Lower leg skin (tissue), 4 donors: ENCODE data around the gene BCL3. TPM values are rescaled to one million over a fixed set of nuclear protein-coding genes. Genes with fewer than 3 reads are reported as not detected.

Source experiments
- DNase-seq, 2 donors: peaks; one replicate each; pipeline ENCODE4 v3.0.0-alpha.2; 2019; ENCODE audit warnings: low spot score in 2 of 2
- H3K4me3 ChIP-seq: fragments of 200-600 bp; sonication (generic); 2 replicates; pipeline ENCODE4 v1.5.1; 2017; ENCODE audit warnings: mild to moderate bottlenecking, low read depth; ENCODE audit not compliant: poor library complexity, severe bottlenecking
- POLR2A ChIP-seq, 2 donors: fragments of 450-650 bp; IDR thresholded peaks; one replicate each; pipeline ENCODE4 v1.6.1; 2016 to 2017; ENCODE audit warnings: antibody characterized with exemption in 2 of 2, mild to moderate bottlenecking in 1 of 2, moderate library complexity in 1 of 2
- WGBS, 2 donors: methylation state at CpG; one replicate each; pipeline ENCODE4 v1.1.5; 2018; 5-methylcytosine and 5-hydroxymethylcytosine counted together
- intact Hi-C: fragments of 100-400 bp; cut with DNase I; formaldehyde crosslinking; loops from one replicate; pipeline ENCODE4 v1.15.0; 2023; ENCODE audit warnings: low total_unique reads
- total RNA-seq, 4 donors: library from RNA; depleted of rRNA; stranded (reverse); fragments of >200 nt; gene quantifications; one replicate each; pipeline ENCODE4 v1.1.0, GENCODE V29; 2016
- TF ChIP-seq, protein P1 (sequence below), 3 donors: fragments of 450-650 bp; IDR thresholded peaks; one replicate each; pipeline ENCODE4 v1.5.1; 2016; ENCODE audit warnings: antibody characterized with exemption in 3 of 3, mild to moderate bottlenecking in 3 of 3, moderate library complexity in 2 of 3

The BCL3 gene
- total RNA-seq, 4 donors from 2014 or later, result 17.1 to 27.3 (median 19.0) TPM

DNA sequence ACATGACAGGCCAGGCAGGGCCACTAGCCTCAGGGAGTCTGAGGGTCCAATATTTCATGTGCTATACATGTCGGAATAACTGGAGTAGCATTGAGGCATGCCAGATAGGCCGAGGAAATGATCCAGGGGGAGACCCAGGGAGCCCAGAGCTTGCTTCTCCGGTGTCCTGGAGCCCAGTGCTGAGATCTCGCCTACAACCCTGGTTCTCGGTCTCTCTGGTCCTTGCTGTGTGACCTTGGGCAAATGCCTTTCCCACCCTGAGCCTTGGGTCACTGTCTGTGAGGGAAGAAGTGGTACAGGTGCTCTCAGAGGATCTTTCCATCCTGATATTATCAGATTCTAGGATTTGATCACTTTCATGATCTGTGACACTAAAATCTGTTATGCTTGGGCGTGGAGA is 40.5 kb downstream of the BCL3 start:
- H3K4me3 ChIP-seq, result no peak overlapping the region
- intact Hi-C loops, result no loop called here
- 93 to 95% methylated on average over 6 of the region's 6 CpGs for WGBS, 2 donors
- no peak for TF ChIP-seq POLR2A (IDR thresholded peaks at IDR 0.05)
- TF ChIP-seq, protein P1, sequence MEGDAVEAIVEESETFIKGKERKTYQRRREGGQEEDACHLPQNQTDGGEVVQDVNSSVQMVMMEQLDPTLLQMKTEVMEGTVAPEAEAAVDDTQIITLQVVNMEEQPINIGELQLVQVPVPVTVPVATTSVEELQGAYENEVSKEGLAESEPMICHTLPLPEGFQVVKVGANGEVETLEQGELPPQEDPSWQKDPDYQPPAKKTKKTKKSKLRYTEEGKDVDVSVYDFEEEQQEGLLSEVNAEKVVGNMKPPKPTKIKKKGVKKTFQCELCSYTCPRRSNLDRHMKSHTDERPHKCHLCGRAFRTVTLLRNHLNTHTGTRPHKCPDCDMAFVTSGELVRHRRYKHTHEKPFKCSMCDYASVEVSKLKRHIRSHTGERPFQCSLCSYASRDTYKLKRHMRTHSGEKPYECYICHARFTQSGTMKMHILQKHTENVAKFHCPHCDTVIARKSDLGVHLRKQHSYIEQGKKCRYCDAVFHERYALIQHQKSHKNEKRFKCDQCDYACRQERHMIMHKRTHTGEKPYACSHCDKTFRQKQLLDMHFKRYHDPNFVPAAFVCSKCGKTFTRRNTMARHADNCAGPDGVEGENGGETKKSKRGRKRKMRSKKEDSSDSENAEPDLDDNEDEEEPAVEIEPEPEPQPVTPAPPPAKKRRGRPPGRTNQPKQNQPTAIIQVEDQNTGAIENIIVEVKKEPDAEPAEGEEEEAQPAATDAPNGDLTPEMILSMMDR (IDR thresholded peaks at IDR 0.05), result no peak
- no peak for DNase-seq

GRCh38 chr19:44789943-44790483 is 41.5 kb downstream of the BCL3 start:
- intact Hi-C loops, result loop anchor here (10.0 kb wide), 1 partner anchor 55 kb away; the partner anchor contains the start of gene NECTIN2
- H3K4me3 ChIP-seq, result no peak overlapping the region
- DNase-seq, result no peak
- no peak for TF ChIP-seq POLR2A (IDR thresholded peaks at IDR 0.05)
- TF ChIP-seq, protein P1 (IDR thresholded peaks at IDR 0.05), result no peak
- 73% methylated on average over 11 to 13 of the region's 13 CpGs for WGBS, 2 donors

DNA sequence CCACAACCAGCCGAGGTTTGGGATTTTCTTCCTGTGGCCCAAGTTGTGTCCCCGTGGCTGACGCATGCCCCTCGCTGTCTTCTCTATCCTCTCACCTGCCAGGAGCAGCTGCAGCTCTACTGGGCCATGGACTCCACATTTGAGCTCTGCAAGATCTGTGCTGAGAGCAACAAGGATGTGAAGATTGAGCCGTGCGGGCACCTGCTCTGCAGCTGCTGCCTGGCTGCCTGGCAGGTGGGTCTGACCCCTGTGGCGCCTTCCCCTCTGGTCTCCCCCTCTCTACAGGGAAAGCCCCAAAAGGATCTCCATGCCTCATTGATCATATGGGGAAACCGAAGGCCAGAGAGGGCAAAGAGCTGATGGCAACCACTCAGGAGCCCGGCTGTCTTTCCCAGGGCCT is 43.8 kb downstream of the BCL3 start:
- no peak overlapping the region for H3K4me3 ChIP-seq
- no peak for DNase-seq
- 91 to 94% methylated on average over 9 of the region's 9 CpGs for WGBS, 2 donors
- intact Hi-C loops, result loop anchor here (10.0 kb wide), 1 partner anchor 53 kb away; the partner anchor contains the start of gene NECTIN2
- TF ChIP-seq, protein P1 (IDR thresholded peaks at IDR 0.05), result no peak
- TF ChIP-seq POLR2A (IDR thresholded peaks at IDR 0.05), result no peak

DNA sequence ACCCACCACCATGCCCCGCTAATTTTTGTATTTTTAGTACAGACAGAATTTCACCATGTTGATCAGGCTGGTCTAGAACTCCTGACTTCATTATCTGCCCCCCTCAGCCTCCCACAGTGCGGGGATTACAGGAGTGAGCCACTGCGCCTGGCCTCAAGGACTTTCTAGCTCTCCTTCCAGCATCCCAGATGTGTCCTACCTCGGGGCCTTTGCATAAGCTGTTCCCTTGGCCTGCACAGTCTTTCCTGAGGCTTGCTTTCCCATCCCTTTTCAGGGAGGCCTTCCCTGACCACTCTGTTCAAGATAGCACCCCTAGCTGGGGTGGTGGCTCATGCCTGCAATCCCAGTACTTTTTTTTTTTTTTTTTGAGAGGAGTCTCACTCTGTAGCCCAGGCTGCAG is 46.1 kb downstream of the BCL3 start:
- intact Hi-C loops, result loop anchor here (10.0 kb wide), 1 partner anchor 50 kb away; the partner anchor contains the start of gene NECTIN2
- 83 to 94% methylated on average over 4 of the region's 4 CpGs for WGBS, 2 donors
- TF ChIP-seq, protein P1 (IDR thresholded peaks at IDR 0.05), result no peak
- no peak for TF ChIP-seq POLR2A (IDR thresholded peaks at IDR 0.05)
- no peak for DNase-seq
- no peak overlapping the region for H3K4me3 ChIP-seq

DNA sequence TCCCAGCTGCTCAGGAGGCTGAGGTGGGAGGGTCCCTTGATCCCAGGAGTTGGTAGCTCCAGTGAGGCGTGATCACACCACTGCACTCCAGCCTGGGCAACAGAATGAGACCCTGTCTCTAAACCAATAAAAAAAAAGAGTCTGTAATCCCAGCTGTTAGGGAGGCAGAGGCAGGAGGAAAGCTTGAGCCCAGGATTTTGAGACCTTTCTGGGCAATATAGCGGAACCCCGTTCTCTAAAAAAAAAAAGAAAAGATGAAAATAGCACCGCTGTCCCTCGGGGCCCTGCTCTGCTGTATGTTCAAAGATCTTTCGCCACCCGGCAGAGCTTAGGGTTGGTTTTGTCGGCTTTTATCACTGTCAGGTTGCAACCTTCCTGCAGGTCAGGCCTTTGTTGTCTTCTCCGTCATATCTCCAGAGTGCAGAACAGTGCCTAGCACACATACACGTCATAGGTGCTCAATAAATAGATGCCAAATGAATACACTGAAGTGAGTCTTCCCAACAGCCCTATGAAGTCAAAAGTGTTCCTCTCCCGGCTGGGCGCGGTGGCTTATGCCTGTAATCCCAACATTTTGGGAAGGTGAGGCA is 47.0 kb downstream of the BCL3 start:
- intact Hi-C loops, result loop anchor here (10.0 kb wide), 1 partner anchor 49 kb away; the partner anchor contains the start of gene NECTIN2
- no peak for TF ChIP-seq POLR2A (IDR thresholded peaks at IDR 0.05)
- TF ChIP-seq, protein P1 (IDR thresholded peaks at IDR 0.05), result no peak
- H3K4me3 ChIP-seq, result no peak overlapping the region
- DNase-seq, result no peak
- WGBS, 2 donors, result 90 to 92% methylated on average over 13 of the region's 13 CpGs
